ENCODE results near the gene ASCL5.

GRCh38 chr1:201164645-201165044 lies 37.7 kb upstream of the ASCL5 start:
- TF ChIP-seq CTCF (IDR thresholded peaks at IDR 0.05; ENCODE audit: borderline replicate concordance, extremely low read depth, low read length, poor library complexity, severe bottlenecking) (no peak), EZH2 (IDR thresholded peaks at IDR 0.05; ENCODE audit: borderline replicate concordance, low read depth, low read length, severe bottlenecking) (no peak)

Data from DND-41 (cell line).